Activated CD4-positive, alpha-beta T cell treated with anti-CD3 and anti-CD28 coated beads for 48 hours (primary cell): ENCODE results near the gene SCGB3A2.

Source experiments
- DNase-seq: peaks from one replicate; pipeline ENCODE4 v3.0.0-alpha.2; 2020

The SCGB3A2 gene

GRCh38 chr5:147878066-147878759, at the start of gene SCGB3A2:
Gene SCGB3A2 (plus strand): TSS chr5:147878711. CDS start chr5:147878804, 93 bp downstream.
- no peak for DNase-seq

GRCh38 chr5:147830035-147830434, 48.5 kb upstream of the SCGB3A2 start:
- no peak for DNase-seq

GRCh38 chr5:147831465-147831864, 47.0 kb upstream of the SCGB3A2 start, which contains the start of gene SPINK1:
Gene SPINK1 (minus strand): TSS chr5:147831671. CDS start chr5:147831577, 94 bp downstream.
- DNase-seq = no peak

GRCh38 chr5:147832541-147832940, 46.0 kb upstream of the SCGB3A2 start:
- no peak for DNase-seq

GRCh38 chr5:147835386-147835798, 43.1 kb upstream of the SCGB3A2 start:
- no peak for DNase-seq

GRCh38 chr5:147836439-147836838, 42.1 kb upstream of the SCGB3A2 start:
- DNase-seq = no peak

- DNase-seq = no peak
Observed at GRCh38 chr5:147842869-147843268, 35.6 kb upstream of the SCGB3A2 start.

GRCh38 chr5:147844846-147845245, 33.7 kb upstream of the SCGB3A2 start:
- no peak for DNase-seq

GRCh38 chr5:147845618-147846017, 32.9 kb upstream of the SCGB3A2 start:
- no peak for DNase-seq

GRCh38 chr5:147849226-147849625, 29.3 kb upstream of the SCGB3A2 start:
- DNase-seq = no peak

- DNase-seq = no peak
Observed at GRCh38 chr5:147851578-147851977, 26.9 kb upstream of the SCGB3A2 start.

GRCh38 chr5:147852365-147852764, 26.1 kb upstream of the SCGB3A2 start:
- no peak for DNase-seq

- DNase-seq = no peak
Observed at GRCh38 chr5:147853372-147853987, 25.0 kb upstream of the SCGB3A2 start.

- DNase-seq = no peak
Observed at GRCh38 chr5:147854331-147854730, 24.2 kb upstream of the SCGB3A2 start.

- no peak for DNase-seq
Observed at GRCh38 chr5:147854894-147855773, 23.4 kb upstream of the SCGB3A2 start.

GRCh38 chr5:147855774-147856069, 22.8 kb upstream of the SCGB3A2 start:
- DNase-seq = no peak

GRCh38 chr5:147856801-147857200, 21.7 kb upstream of the SCGB3A2 start:
- DNase-seq = no peak

GRCh38 chr5:147857302-147858129, 21.0 kb upstream of the SCGB3A2 start:
- peak; percentile 67 for DNase-seq

GRCh38 chr5:147858565-147858964, 19.9 kb upstream of the SCGB3A2 start:
- DNase-seq = no peak

GRCh38 chr5:147859962-147860640, 18.4 kb upstream of the SCGB3A2 start:
- DNase-seq = no peak

GRCh38 chr5:147860641-147861025, 17.9 kb upstream of the SCGB3A2 start:
- no peak for DNase-seq

GRCh38 chr5:147863454-147864158, 14.9 kb upstream of the SCGB3A2 start:
- DNase-seq = no peak
